Esophagus muscularis mucosa (tissue), 4 donors: ENCODE results near the gene PDRG1. TPM values are rescaled to one million over a fixed set of nuclear protein-coding genes. Genes with fewer than 3 reads are reported as not detected.
A peak's percentile ranks its signal among the peaks of the same experiment; 100 is the strongest.

Experiments used
- DNase-seq: peaks from one replicate; pipeline ENCODE4 v3.0.0-alpha.2; 2017; ENCODE audit errors: extremely low spot score
- H3K27ac ChIP-seq, 4 donors: fragments of 200-600 bp; sonication (generic); replicated peaks in 1 of 4; 1 replicate in 3 of 4; 2 replicates in 1 of 4; pipeline ENCODE4 v1.5.1; 2016 to 2019; ENCODE audit warnings: mild to moderate bottlenecking in 1 of 4
- H3K27me3 ChIP-seq, 4 donors: fragments of 200-600 bp; sonication (generic); one replicate each; pipeline versions ENCODE4 v1.5.1 to v1.6.0; 2016 to 2019
- H3K36me3 ChIP-seq, 4 donors: fragments of 200-600 bp; sonication (generic); one replicate each; pipeline ENCODE4 v1.5.1; 2016 to 2019
- H3K4me1 ChIP-seq, 4 donors: fragments of 200-600 bp; sonication (generic); one replicate each; pipeline ENCODE4 v1.5.1; 2016 to 2019
- H3K4me3 ChIP-seq, 4 donors: fragments of 200-600 bp; sonication (generic); 1 replicate in 2 of 4; 2 replicates in 2 of 4; pipeline ENCODE4 v1.5.1; 2016 to 2019; ENCODE audit warnings: mild to moderate bottlenecking in 4 of 4, moderate library complexity in 1 of 4
- H3K9me3 ChIP-seq, 4 donors: fragments of 200-600 bp; sonication (generic); 1 replicate in 3 of 4; 2 replicates in 1 of 4; pipeline ENCODE4 v1.5.1; 2016 to 2019
- CTCF ChIP-seq, 3 experiments: fragments of 200-600 bp in 2 of 3; fragments of 450-650 bp in 1 of 3; sonication (generic) in 2 of 3; IDR thresholded peaks; one replicate each; pipeline ENCODE4 v1.5.1; 2017 to 2019; ENCODE audit warnings: antibody characterized with exemption in 3 of 3, mild to moderate bottlenecking in 2 of 3, moderate library complexity in 1 of 3
- EP300 ChIP-seq: sonication (generic); formaldehyde crosslinking; IDR thresholded peaks from one replicate; pipeline ENCODE4 v1.6.1; 2017; ENCODE audit warnings: antibody characterized with exemption
- POLR2A ChIP-seq: fragments of 450-650 bp; IDR thresholded peaks from one replicate; pipeline ENCODE4 v1.6.1; 2017; ENCODE audit warnings: antibody characterized with exemption, moderate library complexity, mild to moderate bottlenecking, low read depth
- POLR2AphosphoS5 ChIP-seq, 2 donors: sonication (generic); formaldehyde crosslinking; IDR thresholded peaks; one replicate each; pipeline ENCODE4 v1.6.1; 2017; ENCODE audit warnings: antibody characterized with exemption in 2 of 2
- WGBS: methylation state at CpG from one replicate; pipeline ENCODE4 v1.1.5; 2018; 5-methylcytosine and 5-hydroxymethylcytosine counted together
- intact Hi-C: fragments of 100-400 bp; cut with DNase I; formaldehyde crosslinking; loops from one replicate; pipeline ENCODE4 v1.15.1; 2023
- total RNA-seq, 4 donors: library from RNA; depleted of rRNA; stranded (reverse); fragments of >200 nt; gene quantifications; one replicate each; pipeline versions ENCODE4 v1.1.0 to v1.2.1, GENCODE V29; 2016

PDRG1 gene
- total RNA-seq = 10 to 100 TPM in 3 of 4 donors, 1 to 10 TPM in 1; 7.9 to 15.9 (median 10.8) TPM

GRCh38 chr20:31951530-31952453, at the start of gene PDRG1:
PDRG1 (minus strand) TSS chr20:31952046; CDS start chr20:31951961, 85 bp downstream.
- intact Hi-C loops = loop anchor here (1.0 to 5.0 kb wide), 3 partner anchors 54 to 128 kb away; no protein-coding TSS in a partner anchor
- Histone ChIP-seq H3K27me3 (peaks cover 0 to 11% (median 3%) of the 10 kb centered on the region in 4 donors), H3K4me1 (peaks cover 13 to 24% (median 22%) of the 10 kb centered on the region in 4 donors), H3K36me3 (peaks cover 23 to 34% (median 30%) of the 10 kb centered on the region in 4 donors), H3K9me3 (no peaks in the 10 kb centered on the region), H3K27ac (peak within 1 kb of the TSS; percentile 82 to 84 (median 82)), H3K4me3 (peak within 1 kb of the TSS; percentile 92 to 99 (median 94))
- DNase-seq = peak; percentile 97
- TF ChIP-seq POLR2A = no peak
- peak; percentile 87 to 95 for TF ChIP-seq POLR2AphosphoS5 (IDR thresholded peaks at IDR 0.05)
- TF ChIP-seq EP300 = no peak
- peak; percentile 91 to 99 (median 96) for TF ChIP-seq CTCF (IDR thresholded peaks at IDR 0.05)
- under 1% methylated on average over 50 of the region's 63 CpGs for WGBS

GRCh38 chr20:31998246-31998645, 46.4 kb upstream of the PDRG1 start:
- Histone ChIP-seq H3K9me3 (no peaks in the 10 kb centered on the region), H3K4me3 (no peak overlapping the region), H3K4me1 (peaks cover 0 to 5% (median 0%) of the 10 kb centered on the region in 4 donors), H3K27ac (no peak overlapping the region), H3K27me3 (peaks cover 0 to 57% (median 4%) of the 10 kb centered on the region in 4 donors), H3K36me3 (no peaks in the 10 kb centered on the region)
- intact Hi-C loops = no loop called here
- no peak for TF ChIP-seq POLR2A
- no peak for TF ChIP-seq POLR2AphosphoS5 (IDR thresholded peaks at IDR 0.05)
- no peak for TF ChIP-seq EP300
- TF ChIP-seq CTCF (IDR thresholded peaks at IDR 0.05) = no peak
- DNase-seq = no peak
- 58% methylated on average over 2 of the region's 2 CpGs for WGBS

- 100% methylated on average over 5 of the region's 18 CpGs for WGBS
- peaks cover 0 to 57% (median 4%) of the 10 kb centered on the region in 4 donors for H3K27me3 ChIP-seq
- TF ChIP-seq POLR2AphosphoS5 (IDR thresholded peaks at IDR 0.05) = no peak
- intact Hi-C loops = no loop called here
- DNase-seq = no peak
- H3K9me3 ChIP-seq = no peaks in the 10 kb centered on the region
- no peaks in the 10 kb centered on the region for H3K36me3 ChIP-seq
- H3K4me1 ChIP-seq = peaks cover 0 to 5% (median 0%) of the 10 kb centered on the region in 4 donors
- H3K27ac ChIP-seq = no peak overlapping the region
- H3K4me3 ChIP-seq = no peak overlapping the region
Observed at GRCh38 chr20:31996996-31997395, 45.1 kb upstream of the PDRG1 start.

GRCh38 chr20:31992086-31992485, 40.2 kb upstream of the PDRG1 start:
- WGBS = 78% methylated on average over 2 of the region's 2 CpGs
- TF ChIP-seq CTCF (IDR thresholded peaks at IDR 0.05) (no peak), EP300 (no peak), POLR2A (no peak), POLR2AphosphoS5 (IDR thresholded peaks at IDR 0.05) (no peak)
- H3K27me3 ChIP-seq = peaks cover 0 to 37% (median 4%) of the 10 kb centered on the region in 4 donors
- H3K27ac ChIP-seq = no peak overlapping the region
- no peak for DNase-seq
- H3K36me3 ChIP-seq = no peaks in the 10 kb centered on the region
- intact Hi-C loops = no loop called here
- no peak overlapping the region for H3K4me3 ChIP-seq
- H3K9me3 ChIP-seq = no peaks in the 10 kb centered on the region
- peaks cover 0 to 5% (median 0%) of the 10 kb centered on the region in 4 donors for H3K4me1 ChIP-seq

GRCh38 chr20:31991339-31991705, 39.5 kb upstream of the PDRG1 start:
- Histone ChIP-seq H3K36me3 (no peaks in the 10 kb centered on the region), H3K4me3 (no peak overlapping the region), H3K9me3 (no peaks in the 10 kb centered on the region), H3K27me3 (peaks cover 0 to 29% (median 4%) of the 10 kb centered on the region in 4 donors), H3K4me1 (peaks cover 0 to 5% (median 0%) of the 10 kb centered on the region in 4 donors), H3K27ac (no peak overlapping the region)
- no peak for DNase-seq
- 55% methylated on average over 1 of the region's 1 CpG for WGBS
- intact Hi-C loops = no loop called here
- TF ChIP-seq POLR2AphosphoS5 (IDR thresholded peaks at IDR 0.05) (no peak), POLR2A (no peak), CTCF (IDR thresholded peaks at IDR 0.05) (no peak), EP300 (no peak)
